ENCODE measurements around the gene ZSWIM3. TPM values are rescaled to one million over a fixed set of nuclear protein-coding genes. Genes with fewer than 3 reads are reported as not detected.

The ZSWIM3 gene
- total and polyA plus RNA-seq, 2 of the 13 experiments (the other 11 are each of a cell fraction or from before 2014, with no cell fraction given), result 5.2 to 5.8 TPM

GRCh38 chr20:45813006-45813340, 44.4 kb upstream of the ZSWIM3 start (continued):
- TF ChIP-seq GTF3A (CRISPR knock-in tag; conservative IDR thresholded peaks at IDR 0.05) (0 out of 2 replicates have a peak, but pooled peaks have one; percentile 30), RNF219 (CRISPR knock-in tag; IDR thresholded peaks at IDR 0.05) (no peak), THAP9 (CRISPR knock-in tag; IDR thresholded peaks at IDR 0.05; ENCODE audit: borderline replicate concordance) (0 out of 2 replicates have a peak, but pooled peaks have one; percentile 2), ZNF383 (CRISPR knock-in tag; IDR thresholded peaks at IDR 0.05; ENCODE audit: borderline replicate concordance) (no peak), ZNF547 (CRISPR knock-in tag; IDR thresholded peaks at IDR 0.05) (0 out of 2 replicates have a peak, but pooled peaks have one; percentile 28), ATF3 (CRISPR knock-in tag; IDR thresholded peaks at IDR 0.05) (0 out of 2 replicates have a peak, but pooled peaks have one; percentile 6), ZNF556 (CRISPR knock-in tag; IDR thresholded peaks at IDR 0.05; ENCODE audit: borderline replicate concordance) (0 out of 2 replicates have a peak, but pooled peaks have one; percentile 11), ZBTB46 (CRISPR knock-in tag; IDR thresholded peaks at IDR 0.05; ENCODE audit: borderline replicate concordance) (0 out of 2 replicates have a peak, but pooled peaks have one; percentile 7), TEAD3 (CRISPR knock-in tag; optimal IDR thresholded peaks at IDR 0.05; ENCODE audit: borderline replicate concordance) (peak; percentile 6), SNAPC2 (CRISPR knock-in tag; IDR thresholded peaks at IDR 0.05) (no peak), SP4 (CRISPR knock-in tag; IDR thresholded peaks at IDR 0.05) (no peak)

Data from HepG2 (cell line).